H1 (cell line): ENCODE results near the gene SF3B2.

Experiments used
- CEBPB ChIP-seq: IDR thresholded peaks from 2 replicates; pipeline ENCODE4 v1.6.1; 2012; ENCODE audit warnings: low read depth, low read length
- CTCF ChIP-seq, 3 experiments: IDR thresholded peaks; 1 replicate in 2 of 3; 2 replicates in 1 of 3; pipeline versions ENCODE4 v1.5.1 to v1.6.1; 2011; ENCODE audit warnings: low read length in 3 of 3, mild to moderate bottlenecking in 3 of 3, inconsistent platforms in 2 of 3, low read depth in 1 of 3, moderate library complexity in 1 of 3; ENCODE audit not compliant: insufficient read depth in 1 of 3; ENCODE audit errors: control extremely low read depth in 1 of 3
- EGR1 ChIP-seq: IDR thresholded peaks from 2 replicates; pipeline ENCODE4 v1.6.1; 2011; ENCODE audit warnings: low read depth, low read length, borderline replicate concordance
- GABPA ChIP-seq: IDR thresholded peaks from 2 replicates; pipeline ENCODE4 v1.6.1; 2011; ENCODE audit warnings: mild to moderate bottlenecking, low read length, moderate library complexity, borderline replicate concordance; ENCODE audit not compliant: insufficient read depth
- JUND ChIP-seq: IDR thresholded peaks from 2 replicates; pipeline ENCODE4 v1.6.1; 2011; ENCODE audit warnings: mild to moderate bottlenecking, improper control_type of control experiment, low read length
- KDM1A ChIP-seq: fragments of 200-600, 300-600 bp; sonication (generic); IDR thresholded peaks from 2 replicates; pipeline ENCODE4 v1.7.1; 2016; ENCODE audit warnings: mild to moderate bottlenecking, low read length, borderline replicate concordance
- KDM5A ChIP-seq: fragments of 200-600 bp; IDR thresholded peaks from 2 replicates; pipeline ENCODE4 v1.7.1; 2012; ENCODE audit warnings: mild to moderate bottlenecking, low read length, inconsistent platforms, mixed read lengths
- POLR2AphosphoS5 ChIP-seq: IDR thresholded peaks from 2 replicates; pipeline ENCODE4 v1.6.1; 2011; ENCODE audit warnings: low read depth, low read length
- POU5F1 ChIP-seq: IDR thresholded peaks from 2 replicates; pipeline ENCODE4 v1.6.1; 2011; ENCODE audit warnings: low read depth, mild to moderate bottlenecking, low read length, moderate library complexity
- RAD21 ChIP-seq, 2 experiments: IDR thresholded peaks in 1 of 2; conservative IDR thresholded peaks in 1 of 2; 2 replicates each; pipeline ENCODE4 v1.6.1; 2011; ENCODE audit warnings: low read depth in 2 of 2, low read length in 2 of 2, improper control_type of control experiment in 1 of 2, inconsistent platforms in 1 of 2, mild to moderate bottlenecking in 1 of 2, moderate library complexity in 1 of 2
- RBBP5 ChIP-seq: IDR thresholded peaks from 2 replicates; pipeline ENCODE4 v1.7.1; 2012; ENCODE audit warnings: low read depth, mild to moderate bottlenecking, inconsistent platforms, low read length, moderate library complexity, borderline replicate concordance
- SUZ12 ChIP-seq: fragments of 200-600 bp; sonication (generic); IDR thresholded peaks from 2 replicates; pipeline ENCODE4 v1.6.1; 2012; ENCODE audit warnings: mild to moderate bottlenecking, inconsistent platforms, low read length, moderate library complexity, mixed read lengths
- TBP ChIP-seq: IDR thresholded peaks from 2 replicates; pipeline ENCODE4 v1.6.1; 2011; ENCODE audit warnings: low read depth, low read length, improper control_type of control experiment
- YY1 ChIP-seq: IDR thresholded peaks from 2 replicates; pipeline ENCODE4 v1.6.1; 2011; ENCODE audit warnings: low read depth, mild to moderate bottlenecking, low read length

- TF ChIP-seq CTCF (IDR thresholded peaks at IDR 0.05; ENCODE audit: control extremely low read depth in 1 of 3, insufficient read depth in 1 of 3, low read depth in 1 of 3, low read length in 3 of 3) (no peak), SUZ12 (no peak), YY1 (no peak), GABPA (no peak), KDM1A (no peak), RAD21 (IDR thresholded peaks at IDR 0.05 in 1 of 2, conservative IDR thresholded peaks at IDR 0.05 in 1 of 2; ENCODE audit: low read depth in 2 of 2, low read length in 2 of 2) (no peak), JUND (no peak), TBP (no peak), KDM5A (no peak), CEBPB (no peak), EGR1 (no peak), POU5F1 (no peak), POLR2AphosphoS5 (no peak), RBBP5 (no peak)
Measured at GRCh38 chr11:66061268-66061667, 9.1 kb downstream of the SF3B2 start.
